H1 (cell line): Measurements from ENCODE around the gene BRPF3. TPM values are rescaled to one million over a fixed set of nuclear protein-coding genes. Genes with fewer than 3 reads are reported as not detected.

Experiments
- CTCF ChIA-PET: fragments of 300-600 bp; sonication (Branson Sonifier 250); formaldehyde crosslinking; loops from one replicate; lab custom pipeline; 2021; ENCODE audit not compliant: partially characterized antibody; lab: Charles Lee
- POLR2A ChIA-PET: fragments of 300-600 bp; sonication (Branson Sonifier 250); formaldehyde crosslinking; loops from one replicate; lab custom pipeline; 2021; ENCODE audit warnings: inconsistent platforms; ENCODE audit not compliant: partially characterized antibody; lab: Charles Lee
- DNase-seq, 2 experiments: peaks; one replicate each; pipeline versions ENCODE4 v3.0.0 to v3.0.0-alpha.2; 2010 to 2022; ENCODE audit warnings: low spot score in 2 of 2, low read depth in 1 of 2, mixed read lengths in 1 of 2
- FAIRE-seq: peaks from 2 replicates; lab custom pipeline; 2011; peaks lifted over from hg19 to GRCh38; lab: Jason Lieb, UNC
- H2AFZ ChIP-seq: 2 replicates; pipeline ENCODE4 v1.8.1; 2012; ENCODE audit warnings: low read length, inconsistent platforms
- H2AK5ac ChIP-seq: 2 replicates; pipeline ENCODE4 v1.6.1; 2013; ENCODE audit warnings: low read depth, low read length
- H2BK120ac ChIP-seq: replicated peaks from 2 replicates; pipeline ENCODE3; 2013; ENCODE audit warnings: low read depth, low read length, inconsistent platforms
- H2BK12ac ChIP-seq: 2 replicates; pipeline ENCODE4 v1.6.1; 2013; ENCODE audit warnings: low read depth, low read length
- H2BK15ac ChIP-seq: 2 replicates; pipeline ENCODE4 v1.6.1; 2013; ENCODE audit warnings: low read length
- H2BK20ac ChIP-seq: 2 replicates; pipeline ENCODE4 v1.6.1; 2013; ENCODE audit warnings: low read length
- H2BK5ac ChIP-seq: 2 replicates; pipeline ENCODE4 v1.6.1; 2013; ENCODE audit warnings: low read depth, low read length
- H3K14ac ChIP-seq: 2 replicates; pipeline ENCODE4 v1.6.1; 2013; ENCODE audit warnings: inconsistent platforms; ENCODE audit not compliant: insufficient read length
- H3K18ac ChIP-seq: 2 replicates; pipeline ENCODE4 v1.6.1; 2013; ENCODE audit warnings: low read length; ENCODE audit errors: extremely low read depth
- H3K23ac ChIP-seq: 2 replicates; pipeline ENCODE4 v1.6.1; 2013; ENCODE audit warnings: inconsistent platforms; ENCODE audit not compliant: insufficient read length
- H3K23me2 ChIP-seq: 2 replicates; pipeline ENCODE4 v1.6.1; 2013; ENCODE audit warnings: low read depth, low read length
- H3K27ac ChIP-seq: 2 replicates; pipeline ENCODE4 v1.6.1; 2011; ENCODE audit warnings: low read depth, low read length, inconsistent platforms
- H3K27me3 ChIP-seq, 4 experiments: replicated peaks in 1 of 4; 1 replicate in 1 of 4; 2 replicates in 3 of 4; pipeline versions ENCODE4 v1.6.1 to v1.8.1; 2011 to 2013; ENCODE audit warnings: low read length in 3 of 4, mild to moderate bottlenecking in 3 of 4, inconsistent platforms in 2 of 4, mixed read lengths in 2 of 4, moderate library complexity in 1 of 4; ENCODE audit not compliant: control insufficient read depth in 3 of 4, insufficient read depth in 3 of 4; ENCODE audit errors: extremely low read depth in 1 of 4
- H3K36me3 ChIP-seq, 4 experiments: 2 replicates each; pipeline versions ENCODE4 v1.6.1 to v1.8.1; 2011 to 2013; ENCODE audit warnings: mild to moderate bottlenecking in 4 of 4, low read length in 3 of 4, moderate library complexity in 2 of 4, control low read depth in 1 of 4, inconsistent platforms in 1 of 4; ENCODE audit not compliant: insufficient read depth in 4 of 4, control insufficient read depth in 2 of 4
- H3K4ac ChIP-seq: replicated peaks from 2 replicates; pipeline ENCODE3; 2013; ENCODE audit warnings: low read length, low read depth, mixed read lengths, inconsistent platforms; ENCODE audit not compliant: insufficient read length
- H3K4me1 ChIP-seq, 4 experiments: replicated peaks in 1 of 4; 1 replicate in 1 of 4; 2 replicates in 3 of 4; pipeline versions ENCODE4 v1.6.1 to v1.8.1; 2011 to 2013; ENCODE audit warnings: low read length in 3 of 4, inconsistent platforms in 2 of 4, mixed read lengths in 1 of 4; ENCODE audit not compliant: insufficient read depth in 4 of 4, control insufficient read depth in 3 of 4
- H3K4me2 ChIP-seq, 2 experiments: 2 replicates each; pipeline versions ENCODE4 v1.6.1 to v1.8.1; 2011 to 2013; ENCODE audit warnings: low read depth in 2 of 2, low read length in 2 of 2, control low read depth in 1 of 2, inconsistent platforms in 1 of 2, mild to moderate bottlenecking in 1 of 2; ENCODE audit not compliant: insufficient read depth in 1 of 2
- H3K4me3 ChIP-seq, 4 experiments: fragments of 200-600, 300-600 bp in 1 of 4; sonication (generic), shearing (Covaris generic), sonication (Bioruptor Twin) in 1 of 4; 2 replicates each; pipeline versions ENCODE4 v1.5.1 to v1.8.1; 2011 to 2016; ENCODE audit warnings: low read length in 4 of 4, low read depth in 3 of 4, control low read depth in 2 of 4, inconsistent platforms in 2 of 4, mild to moderate bottlenecking in 2 of 4, mixed read lengths in 1 of 4, moderate library complexity in 1 of 4; ENCODE audit not compliant: insufficient read depth in 2 of 4; ENCODE audit errors: extremely low read depth in 1 of 4
- H3K56ac ChIP-seq: replicated peaks from 2 replicates; pipeline ENCODE3; 2013; ENCODE audit warnings: low read depth, mild to moderate bottlenecking, mixed read lengths, low read length, inconsistent platforms; ENCODE audit not compliant: insufficient read length
- H3K79me1 ChIP-seq: 2 replicates; pipeline ENCODE4 v1.6.1; 2013; ENCODE audit warnings: low read depth, low read length, control low read depth
- H3K79me2 ChIP-seq, 2 experiments: 2 replicates each; pipeline versions ENCODE4 v1.6.1 to v1.8.1; 2012 to 2013; ENCODE audit warnings: low read length in 2 of 2, mild to moderate bottlenecking in 2 of 2, inconsistent platforms in 1 of 2; ENCODE audit not compliant: insufficient read depth in 2 of 2, control insufficient read depth in 1 of 2
- H3K9ac ChIP-seq, 4 experiments: replicated peaks in 1 of 4; 1 replicate in 1 of 4; 2 replicates in 3 of 4; pipeline versions ENCODE4 v1.6.1 to v1.8.1; 2011 to 2013; ENCODE audit warnings: low read depth in 3 of 4, low read length in 3 of 4, control low read depth in 2 of 4, mild to moderate bottlenecking in 2 of 4, moderate library complexity in 2 of 4, inconsistent platforms in 1 of 4; ENCODE audit errors: extremely low read depth in 1 of 4
- H3K9me3 ChIP-seq, 2 experiments: 2 replicates each; pipeline versions ENCODE4 v1.6.1 to v1.8.1; 2012 to 2013; ENCODE audit warnings: mild to moderate bottlenecking in 2 of 2, moderate library complexity in 2 of 2, control low read depth in 1 of 2, inconsistent platforms in 1 of 2, low read depth in 1 of 2, low read length in 1 of 2, mixed read lengths in 1 of 2; ENCODE audit not compliant: insufficient read depth in 2 of 2
- H4K20me1 ChIP-seq, 2 experiments: replicated peaks in 1 of 2; 2 replicates each; pipeline versions ENCODE3 to v1.8.1; 2011 to 2013; ENCODE audit warnings: inconsistent platforms in 2 of 2, low read length in 2 of 2, mild to moderate bottlenecking in 1 of 2; ENCODE audit not compliant: insufficient read depth in 2 of 2, control insufficient read depth in 1 of 2
- H4K5ac ChIP-seq: 2 replicates; pipeline ENCODE4 v1.6.1; 2013; ENCODE audit warnings: low read length, low read depth, mixed read lengths, inconsistent platforms; ENCODE audit not compliant: insufficient read length
- H4K8ac ChIP-seq: 2 replicates; pipeline ENCODE4 v1.8.0; 2013; ENCODE audit warnings: mild to moderate bottlenecking, moderate library complexity, low read length, inconsistent platforms; ENCODE audit not compliant: insufficient read depth; ENCODE audit errors: extremely low read depth
- H4K91ac ChIP-seq: replicated peaks from 2 replicates; pipeline ENCODE3; 2013; ENCODE audit warnings: low read length, mixed read lengths, inconsistent platforms; ENCODE audit not compliant: insufficient read length
- ATF3 ChIP-seq: IDR thresholded peaks from 2 replicates; pipeline ENCODE4 v1.6.1; 2011; ENCODE audit warnings: low read depth, mild to moderate bottlenecking, low read length; ENCODE audit not compliant: insufficient read depth
- BACH1 ChIP-seq: IDR thresholded peaks from 2 replicates; pipeline ENCODE4 v1.6.1; 2012; ENCODE audit warnings: low read length, improper control_type of control experiment
- BRCA1 ChIP-seq: IDR thresholded peaks from 2 replicates; pipeline ENCODE4 v1.6.1; 2012; ENCODE audit warnings: low read depth, low read length, improper control_type of control experiment
- CHD1 ChIP-seq: IDR thresholded peaks from 2 replicates; pipeline ENCODE4 v1.6.1; 2012; ENCODE audit warnings: low read depth, low read length, improper control_type of control experiment
- CHD2 ChIP-seq: IDR thresholded peaks from 2 replicates; pipeline ENCODE4 v1.6.1; 2012; ENCODE audit warnings: low read length, improper control_type of control experiment
- EGR1 ChIP-seq: IDR thresholded peaks from 2 replicates; pipeline ENCODE4 v1.6.1; 2011; ENCODE audit warnings: low read depth, low read length, borderline replicate concordance
- KDM5A ChIP-seq: fragments of 200-600 bp; IDR thresholded peaks from 2 replicates; pipeline ENCODE4 v1.7.1; 2012; ENCODE audit warnings: mild to moderate bottlenecking, low read length, inconsistent platforms, mixed read lengths
- RAD21 ChIP-seq, 2 experiments: IDR thresholded peaks in 1 of 2; conservative IDR thresholded peaks in 1 of 2; 2 replicates each; pipeline ENCODE4 v1.6.1; 2011; ENCODE audit warnings: low read depth in 2 of 2, low read length in 2 of 2, improper control_type of control experiment in 1 of 2, inconsistent platforms in 1 of 2, mild to moderate bottlenecking in 1 of 2, moderate library complexity in 1 of 2
- SAP30 ChIP-seq: fragments of 300-600 bp; sonication (generic); IDR thresholded peaks from 2 replicates; pipeline ENCODE4 v1.7.1; 2012; ENCODE audit warnings: low read length, moderate library complexity, mild to moderate bottlenecking, inconsistent platforms; ENCODE audit not compliant: insufficient read depth, insufficient replicate concordance
- TBP ChIP-seq: IDR thresholded peaks from 2 replicates; pipeline ENCODE4 v1.6.1; 2011; ENCODE audit warnings: low read depth, low read length, improper control_type of control experiment
- WGBS, 2 experiments: shearing (Covaris generic) in 1 of 2; methylation state at CpG; one replicate each; pipeline versions ENCODE4 v1.1.6 to v1.1.7; 2013 to 2015; ENCODE audit warnings: low lambda C conversion rate in 2 of 2, mixed read lengths in 2 of 2, inconsistent platforms in 1 of 2, low coverage in 1 of 2, missing lambda C conversion rate in 1 of 2; ENCODE audit not compliant: insufficient replicate concordance in 2 of 2, insufficient coverage in 1 of 2, insufficient read length in 1 of 2; ENCODE audit errors: extremely low coverage in 1 of 2, missing lambda C conversion rate in 1 of 2; 5-methylcytosine and 5-hydroxymethylcytosine counted together
- polyA plus RNA-seq, 7 experiments: library from polyadenylated mRNA; depleted of rRNA in 3 of 7; stranded (reverse) in 5 of 7; unstranded in 2 of 7; fragments of >200 nt in 5 of 7; fragments of 200-250 nt in 2 of 7; gene quantifications; 1 replicate in 5 of 7; 2 replicates in 1 of 7; 4 replicates in 1 of 7; pipeline versions ENCODE4 v1.2.1 to v1.2.3, GENCODE V29; 2011 to 2013; ENCODE audit warnings: missing spikeins in 2 of 7, mixed read lengths in 2 of 7
- total RNA-seq: library from RNA; stranded (reverse); fragmentation: NEBNext Ultra II Directional; extraction: Animal tissue kit (Norgen Biotek cat#: 25700); gene quantifications from 2 replicates; pipeline ENCODE4 v1.2.1, GENCODE V29; 2021
- TF ChIP-seq, protein P1 (sequence below): IDR thresholded peaks from 2 replicates; pipeline ENCODE4 v1.6.1; 2012; ENCODE audit warnings: inconsistent platforms

BRPF3 gene
- total and polyA plus RNA-seq, 2 of the 8 experiments (the other 6 are each of a cell fraction or from before 2014, with no cell fraction given) = 26.0 to 37.5 TPM

- H2BK12ac ChIP-seq = peak overlapping the region; percentile 84; the same call in 1 of the 2 replicates
- H3K56ac ChIP-seq = no peak overlapping the region
- WGBS, 2 experiments = 86% methylated on average over 22 of the region's 22 CpGs; no CpG with 5 or more reads in 1 of the 2 experiments
- peak overlapping the region; percentile 15 for H4K91ac ChIP-seq
- H4K8ac ChIP-seq = no peak overlapping the region; the same call in 1 of the 2 replicates
- no peak overlapping the region for H3K23ac ChIP-seq
- no peaks in the 10 kb centered on the region; a peak in 1 of 7 replicates for H3K27me3 ChIP-seq
- H3K9me3 ChIP-seq = no peaks in the 10 kb centered on the region
- H3K36me3 ChIP-seq = no peaks in the 10 kb centered on the region
- no peak overlapping the region for H3K27ac ChIP-seq
- no peak overlapping the region for H2BK20ac ChIP-seq
- H3K4me2 ChIP-seq = no peak overlapping the region
- no peaks in the 10 kb centered on the region for H4K20me1 ChIP-seq
- FAIRE-seq = no peak
- no peak overlapping the region for H3K18ac ChIP-seq
- no peak overlapping the region for H2AK5ac ChIP-seq
- no peak overlapping the region for H3K4me3 ChIP-seq
- no peak overlapping the region for H3K4ac ChIP-seq
- H2BK15ac ChIP-seq = no peak overlapping the region
- no peak overlapping the region for H3K14ac ChIP-seq
- H3K9ac ChIP-seq = no peak overlapping the region
- no peak for DNase-seq
- H2AFZ ChIP-seq = no peak overlapping the region
- no peaks in the 10 kb centered on the region for H3K79me1 ChIP-seq
- H2BK120ac ChIP-seq = no peak overlapping the region
- ChIA-PET POLR2A (no interaction called here), CTCF (interaction anchor here (0.6 to 2.4 kb wide), 8 partner anchors 13 to 602 kb away, joined by 3 to 13 read pairs (median 4); no protein-coding TSS in a partner anchor)
- peaks cover 2% of the 10 kb centered on the region for H3K23me2 ChIP-seq
- peak overlapping the region; percentile 60; the same call in 1 of the 2 replicates for H2BK5ac ChIP-seq
- no peaks in the 10 kb centered on the region for H3K79me2 ChIP-seq
- no peak overlapping the region for H4K5ac ChIP-seq
- H3K4me1 ChIP-seq = peaks cover 6 to 16% (median 12%) of the 10 kb centered on the region in 4 experiments
- TF ChIP-seq TBP (no peak), SAP30 (no peak), CHD2 (no peak), ATF3 (no peak), EGR1 (no peak), BACH1 (no peak), RAD21 (IDR thresholded peaks at IDR 0.05 in 1 of 2, conservative IDR thresholded peaks at IDR 0.05 in 1 of 2; ENCODE audit: low read depth in 2 of 2, low read length in 2 of 2) (no peak), CHD1 (no peak), KDM5A (no peak), BRCA1 (no peak)
- TF ChIP-seq, protein P1, sequence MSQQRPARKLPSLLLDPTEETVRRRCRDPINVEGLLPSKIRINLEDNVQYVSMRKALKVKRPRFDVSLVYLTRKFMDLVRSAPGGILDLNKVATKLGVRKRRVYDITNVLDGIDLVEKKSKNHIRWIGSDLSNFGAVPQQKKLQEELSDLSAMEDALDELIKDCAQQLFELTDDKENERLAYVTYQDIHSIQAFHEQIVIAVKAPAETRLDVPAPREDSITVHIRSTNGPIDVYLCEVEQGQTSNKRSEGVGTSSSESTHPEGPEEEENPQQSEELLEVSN = no peak
These were observed 50.1 kb downstream of the BRPF3 start for GRCh38 chr6:36246506-36247268.
